ENCODE results near the gene PKN2.
A peak's percentile ranks its signal among the peaks of the same experiment; 100 is the strongest.

Gene PKN2

DNA sequence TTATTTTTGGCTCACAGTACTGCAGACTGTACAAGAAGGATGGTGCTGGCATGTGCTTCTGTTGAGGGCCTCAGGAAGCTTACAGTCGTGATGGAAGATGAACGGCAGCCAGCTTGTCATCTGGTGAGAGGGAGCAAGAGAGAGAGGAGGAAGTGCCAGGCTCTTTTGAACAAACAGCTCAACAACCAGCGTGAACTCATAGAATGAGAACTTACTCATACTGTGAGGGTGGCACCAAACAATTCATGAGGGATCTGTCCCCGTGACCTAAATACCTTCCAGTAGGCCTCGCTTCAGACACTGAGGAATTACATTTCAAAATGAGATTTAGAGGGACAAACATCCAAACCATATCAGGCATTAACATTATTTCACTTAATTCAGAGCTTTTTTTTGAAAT lies 84.7 kb downstream of the PKN2 start:
- Mint-ChIP-seq H3K36me3 (ENCODE audit: low read depth) (peaks cover 66% of the 10 kb centered on the region), H3K9me3 (no peaks in the 10 kb centered on the region), H3K27ac (no peak overlapping the region), H3K27me3 (no peaks in the 10 kb centered on the region), H3K4me1 (ENCODE audit: low read depth) (no peaks in the 10 kb centered on the region), H3K4me3 (no peak overlapping the region)
- intact Hi-C loops (cut with micrococcal nuclease), result no loop called here

DNA sequence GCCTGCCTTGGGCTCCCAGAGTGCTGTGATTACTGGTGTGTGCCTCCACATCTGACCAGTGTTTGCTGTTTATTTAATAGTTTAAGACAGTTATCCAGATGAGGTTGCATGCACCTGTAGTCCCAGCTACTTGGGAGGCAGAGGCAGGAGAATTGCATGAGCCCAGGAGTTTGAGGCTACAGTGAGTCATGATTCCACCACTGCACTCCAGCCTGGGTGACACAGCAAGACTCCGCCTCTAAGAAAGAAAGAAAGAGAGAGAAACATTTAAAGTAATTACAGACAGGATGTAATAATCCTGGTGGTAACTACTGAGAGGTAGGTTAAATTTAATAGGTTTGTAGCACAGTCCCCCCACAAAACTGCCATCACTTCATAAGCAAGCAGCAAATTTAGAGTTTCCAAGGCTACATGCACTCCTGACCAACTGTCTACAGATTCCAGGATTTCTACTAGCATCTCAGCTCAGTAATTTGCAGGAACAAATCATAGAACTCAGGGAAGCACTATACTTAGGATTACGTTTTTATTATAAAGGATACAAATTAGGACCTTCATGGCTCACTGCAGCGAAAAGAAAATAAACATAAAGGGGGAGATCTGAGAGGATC lies 89.6 kb downstream of the PKN2 start:
- H3K4me1 Mint-ChIP-seq (ENCODE audit: low read depth), result no peaks in the 10 kb centered on the region
- intact Hi-C loops (cut with micrococcal nuclease), result no loop called here
- no peaks in the 10 kb centered on the region for H3K9me3 Mint-ChIP-seq
- H3K27ac Mint-ChIP-seq, result no peak overlapping the region
- H3K4me3 Mint-ChIP-seq, result no peak overlapping the region
- H3K27me3 Mint-ChIP-seq, result no peaks in the 10 kb centered on the region
- peaks cover 85% of the 10 kb centered on the region for H3K36me3 Mint-ChIP-seq (ENCODE audit: low read depth)

DNA sequence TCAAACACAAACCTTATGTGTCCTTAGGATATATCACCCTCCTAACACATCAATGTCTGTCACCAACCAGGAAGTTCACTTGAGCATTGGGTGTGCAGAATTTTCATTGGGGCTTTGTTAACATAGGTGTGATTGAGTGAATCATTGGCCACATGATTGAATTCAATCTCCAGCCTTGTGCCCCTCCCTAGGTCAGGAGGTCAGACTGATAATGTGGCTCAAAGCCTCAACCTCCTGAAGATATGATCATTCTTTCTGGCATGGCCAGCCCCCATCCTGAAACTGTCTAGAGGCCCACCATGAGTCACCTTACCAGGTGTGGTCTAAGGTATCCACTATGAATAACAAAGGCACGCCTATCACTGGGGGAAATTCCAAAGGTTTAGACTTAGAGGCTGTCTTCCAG lies 90.1 kb downstream of the PKN2 start:
- H3K27me3 Mint-ChIP-seq, result no peaks in the 10 kb centered on the region
- H3K4me3 Mint-ChIP-seq, result no peak overlapping the region
- no peaks in the 10 kb centered on the region for H3K4me1 Mint-ChIP-seq (ENCODE audit: low read depth)
- peaks cover 85% of the 10 kb centered on the region for H3K36me3 Mint-ChIP-seq (ENCODE audit: low read depth)
- intact Hi-C loops (cut with micrococcal nuclease), result no loop called here
- H3K27ac Mint-ChIP-seq, result no peak overlapping the region
- no peaks in the 10 kb centered on the region for H3K9me3 Mint-ChIP-seq

GRCh38 chr1:88777604-88778149 lies 93.6 kb downstream of the PKN2 start:
- H3K9me3 Mint-ChIP-seq, result no peaks in the 10 kb centered on the region
- H3K4me1 Mint-ChIP-seq (ENCODE audit: low read depth), result no peaks in the 10 kb centered on the region
- intact Hi-C loops (cut with micrococcal nuclease), result no loop called here
- no peaks in the 10 kb centered on the region for H3K27me3 Mint-ChIP-seq
- H3K4me3 Mint-ChIP-seq, result no peak overlapping the region
- no peak overlapping the region for H3K27ac Mint-ChIP-seq
- peaks cover 70% of the 10 kb centered on the region for H3K36me3 Mint-ChIP-seq (ENCODE audit: low read depth)

- Mint-ChIP-seq H3K4me1 (ENCODE audit: low read depth) (no peaks in the 10 kb centered on the region), H3K36me3 (ENCODE audit: low read depth) (peaks cover 72% of the 10 kb centered on the region), H3K4me3 (no peak overlapping the region), H3K27me3 (no peaks in the 10 kb centered on the region), H3K27ac (no peak overlapping the region), H3K9me3 (no peaks in the 10 kb centered on the region)
- intact Hi-C loops (cut with micrococcal nuclease), result no loop called here
Observed at GRCh38 chr1:88779880-88780279, 95.8 kb downstream of the PKN2 start.

DNA sequence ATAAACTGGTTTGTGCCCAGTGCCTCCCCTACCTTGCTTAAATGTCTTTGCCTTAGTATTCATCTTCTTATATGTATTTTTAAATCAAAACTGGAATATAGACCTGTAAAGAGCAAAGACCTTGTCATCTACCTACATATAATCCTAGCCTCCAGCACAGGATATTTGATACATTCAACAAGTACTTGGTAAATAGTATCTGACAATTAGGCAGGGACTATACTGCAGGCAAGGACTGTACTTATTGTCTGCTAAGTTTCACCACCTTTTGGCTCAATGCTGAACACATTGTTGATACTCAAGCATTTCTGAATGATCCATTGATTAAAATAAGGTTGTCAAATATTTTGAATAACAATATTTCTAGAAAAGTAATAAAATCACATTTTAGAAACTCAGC lies 96.4 kb downstream of the PKN2 start:
- peaks cover 72% of the 10 kb centered on the region for H3K36me3 Mint-ChIP-seq (ENCODE audit: low read depth)
- intact Hi-C loops (cut with micrococcal nuclease), result no loop called here
- no peak overlapping the region for H3K4me3 Mint-ChIP-seq
- H3K27me3 Mint-ChIP-seq, result no peaks in the 10 kb centered on the region
- no peaks in the 10 kb centered on the region for H3K4me1 Mint-ChIP-seq (ENCODE audit: low read depth)
- no peak overlapping the region for H3K27ac Mint-ChIP-seq
- H3K9me3 Mint-ChIP-seq, result no peaks in the 10 kb centered on the region

GRCh38 chr1:88783145-88783544 lies 99.1 kb downstream of the PKN2 start:
- H3K36me3 Mint-ChIP-seq (ENCODE audit: low read depth), result peaks cover 57% of the 10 kb centered on the region
- intact Hi-C loops (cut with micrococcal nuclease), result no loop called here
- H3K27me3 Mint-ChIP-seq, result no peaks in the 10 kb centered on the region
- no peaks in the 10 kb centered on the region for H3K9me3 Mint-ChIP-seq
- no peak overlapping the region for H3K27ac Mint-ChIP-seq
- H3K4me3 Mint-ChIP-seq, result no peak overlapping the region
- no peaks in the 10 kb centered on the region for H3K4me1 Mint-ChIP-seq (ENCODE audit: low read depth)

- Mint-ChIP-seq H3K27ac (no peak overlapping the region), H3K4me3 (no peak overlapping the region), H3K4me1 (ENCODE audit: low read depth) (no peaks in the 10 kb centered on the region), H3K27me3 (no peaks in the 10 kb centered on the region), H3K36me3 (ENCODE audit: low read depth) (peaks cover 60% of the 10 kb centered on the region), H3K9me3 (no peaks in the 10 kb centered on the region)
- intact Hi-C loops (cut with micrococcal nuclease), result no loop called here
Observed at GRCh38 chr1:88784551-88784950, 100.5 kb downstream of the PKN2 start.

- Mint-ChIP-seq H3K9me3 (no peaks in the 10 kb centered on the region), H3K27me3 (no peaks in the 10 kb centered on the region), H3K27ac (no peak overlapping the region), H3K4me3 (no peak overlapping the region), H3K36me3 (ENCODE audit: low read depth) (peaks cover 80% of the 10 kb centered on the region), H3K4me1 (ENCODE audit: low read depth) (no peaks in the 10 kb centered on the region)
- intact Hi-C loops (cut with micrococcal nuclease), result no loop called here
Observed at GRCh38 chr1:88787023-88787903, 103.2 kb downstream of the PKN2 start.

DNA sequence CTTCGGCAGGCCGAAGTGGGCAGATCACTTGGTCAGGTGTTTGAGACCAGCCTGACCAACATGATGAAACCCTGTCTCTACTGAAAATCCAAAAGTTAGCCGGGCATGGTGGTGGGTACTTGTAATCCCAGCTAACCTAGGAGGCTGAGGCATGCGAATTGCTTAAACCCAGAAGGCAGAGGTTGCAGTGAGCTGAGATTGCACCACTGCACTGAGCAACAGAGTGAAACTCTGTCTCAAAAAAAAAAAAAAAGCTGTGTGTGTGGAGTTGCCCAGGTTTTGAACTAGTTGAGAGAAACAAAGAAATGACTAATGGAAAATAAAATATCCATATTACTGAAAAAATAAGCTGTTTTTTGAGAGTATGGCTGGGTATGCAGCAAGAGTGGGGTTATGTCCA lies 107.1 kb downstream of the PKN2 start:
- Mint-ChIP-seq H3K4me1 (ENCODE audit: low read depth) (no peaks in the 10 kb centered on the region), H3K36me3 (ENCODE audit: low read depth) (peaks cover 76% of the 10 kb centered on the region), H3K9me3 (no peaks in the 10 kb centered on the region), H3K27me3 (no peaks in the 10 kb centered on the region), H3K4me3 (no peak overlapping the region), H3K27ac (no peak overlapping the region)
- intact Hi-C loops (cut with micrococcal nuclease), result no loop called here

GRCh38 chr1:88799491-88799890 lies 115.4 kb downstream of the PKN2 start:
- intact Hi-C loops (cut with micrococcal nuclease), result no loop called here
- Mint-ChIP-seq H3K4me3 (no peak overlapping the region), H3K27ac (peak overlapping the region; percentile 57)

GRCh38 chr1:88800382-88801051 lies 116.4 kb downstream of the PKN2 start:
- peaks cover 74% of the 10 kb centered on the region for H3K36me3 Mint-ChIP-seq (ENCODE audit: low read depth)
- no peak overlapping the region for H3K27ac Mint-ChIP-seq
- intact Hi-C loops (cut with micrococcal nuclease), result loop anchor here (10.0 kb wide), 1 partner anchor 146 kb away; no protein-coding TSS in a partner anchor
- peaks cover 8% of the 10 kb centered on the region for H3K9me3 Mint-ChIP-seq
- peaks cover 26% of the 10 kb centered on the region for H3K4me1 Mint-ChIP-seq (ENCODE audit: low read depth)
- H3K27me3 Mint-ChIP-seq, result no peaks in the 10 kb centered on the region
- no peak overlapping the region for H3K4me3 Mint-ChIP-seq

More at GRCh38 chr1:88799491-88799890, 115.4 kb downstream of the PKN2 start:
- peaks cover 8% of the 10 kb centered on the region for H3K9me3 Mint-ChIP-seq
- peaks cover 26% of the 10 kb centered on the region for H3K4me1 Mint-ChIP-seq (ENCODE audit: low read depth)
- H3K36me3 Mint-ChIP-seq (ENCODE audit: low read depth), result peaks cover 82% of the 10 kb centered on the region
- no peaks in the 10 kb centered on the region for H3K27me3 Mint-ChIP-seq

DNA sequence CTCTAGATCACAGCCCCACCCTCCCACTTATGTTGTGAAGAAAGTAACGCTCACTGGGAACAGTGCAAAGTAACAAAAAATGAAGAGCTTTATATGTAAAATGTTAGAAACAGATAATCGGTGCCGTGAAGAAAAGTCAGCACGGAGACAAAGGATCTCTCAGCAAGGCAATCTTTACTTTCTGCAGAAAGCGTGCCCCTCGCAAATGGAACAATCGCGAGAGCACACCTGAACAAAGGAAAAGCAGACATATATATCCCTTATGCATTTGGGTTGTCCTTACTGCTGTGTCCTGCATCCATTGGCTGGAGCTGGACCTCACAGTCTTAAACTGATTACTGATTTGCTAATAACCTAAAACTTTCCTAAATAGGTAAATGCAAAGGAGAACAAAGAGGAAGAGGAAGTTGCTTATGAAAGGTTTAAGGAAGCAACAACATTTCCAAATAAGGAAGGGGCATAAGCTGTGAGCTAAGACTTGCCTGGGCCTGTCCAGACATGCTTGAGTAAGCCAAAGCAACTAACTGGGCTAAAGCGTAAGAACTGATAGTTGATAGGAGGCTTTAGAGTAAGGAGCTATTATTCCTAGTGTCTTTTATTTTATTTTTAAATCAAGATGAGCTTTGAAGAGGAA lies 117.6 kb downstream of the PKN2 start:
- H3K36me3 Mint-ChIP-seq (ENCODE audit: low read depth), result peaks cover 78% of the 10 kb centered on the region
- H3K9me3 Mint-ChIP-seq, result peaks cover 8% of the 10 kb centered on the region
- no peaks in the 10 kb centered on the region for H3K27me3 Mint-ChIP-seq
- intact Hi-C loops (cut with micrococcal nuclease), result loop anchor here (10.0 kb wide), 1 partner anchor 147 kb away; no protein-coding TSS in a partner anchor
- no peak overlapping the region for H3K27ac Mint-ChIP-seq
- H3K4me3 Mint-ChIP-seq, result no peak overlapping the region
- H3K4me1 Mint-ChIP-seq (ENCODE audit: low read depth), result peaks cover 26% of the 10 kb centered on the region

Data from dendritic cell treated with granulocyte-macrophage colony-stimulating factor and Interleukin-4, amounts not matched to agents 40 ng/mL and 50 ng/mL, for 4 days (primary cell).